Rectal smooth muscle tissue (tissue), 1 donor: Measurements from ENCODE around the gene GLS2.
"Not testable (repeated sequence)": the region's sequence is repeated elsewhere in the genome, so short reads cannot be mapped to it uniquely, and the experiment has no call there.

ENCODE experiments used
- H3K27ac ChIP-seq: one replicate; pipeline ENCODE4 v1.7.0; 2013; ENCODE audit warnings: low read depth, low read length, inconsistent platforms
- H3K27me3 ChIP-seq: one replicate; pipeline ENCODE4 v1.7.0; 2013; ENCODE audit warnings: low read length; ENCODE audit not compliant: control insufficient read depth, insufficient read depth
- H3K36me3 ChIP-seq: one replicate; pipeline ENCODE4 v1.7.0; 2013; ENCODE audit warnings: low read length; ENCODE audit not compliant: control insufficient read depth, insufficient read depth
- H3K4me1 ChIP-seq: one replicate; pipeline ENCODE4 v1.7.0; 2013; ENCODE audit warnings: low read length; ENCODE audit not compliant: control insufficient read depth, insufficient read depth
- H3K4me3 ChIP-seq: one replicate; pipeline ENCODE4 v1.7.0; 2013; ENCODE audit warnings: low read length
- H3K9ac ChIP-seq: one replicate; pipeline ENCODE4 v1.7.0; 2013; ENCODE audit warnings: low read length

Gene GLS2

GRCh38 chr12:56517854-56518253 lies 29.9 kb upstream of the GLS2 start:
- Histone ChIP-seq H3K27me3 (no peaks in the 10 kb centered on the region), H3K27ac (no peak overlapping the region), H3K4me3 (no peak overlapping the region), H3K4me1 (peaks cover 5% of the 10 kb centered on the region), H3K36me3 (no peaks in the 10 kb centered on the region), H3K9ac (no peak overlapping the region)

DNA sequence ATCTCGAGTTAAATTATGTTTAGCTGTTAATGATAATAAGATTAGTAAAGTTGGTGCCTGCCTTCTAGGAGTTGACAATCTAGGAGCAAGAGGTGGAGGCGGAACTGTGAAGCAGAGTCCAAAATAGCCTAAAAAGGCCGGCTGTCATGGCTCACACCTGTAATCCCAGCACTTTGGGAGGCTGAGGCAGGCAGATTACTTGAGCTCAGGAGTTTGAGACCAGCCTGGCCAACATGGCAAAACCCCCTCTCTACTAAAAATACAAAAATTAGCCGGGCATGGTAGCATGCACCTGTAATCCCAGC lies 26.0 kb upstream of the GLS2 start:
- not testable (repeated sequence) for H3K9ac ChIP-seq, H3K27me3 ChIP-seq, H3K27ac ChIP-seq, H3K4me1 ChIP-seq, H3K36me3 ChIP-seq, H3K4me3 ChIP-seq

GRCh38 chr12:56510786-56511185 lies 22.8 kb upstream of the GLS2 start:
- H3K27me3 ChIP-seq = no peaks in the 10 kb centered on the region
- H3K4me1 ChIP-seq = no peaks in the 10 kb centered on the region
- no peaks in the 10 kb centered on the region for H3K36me3 ChIP-seq
- H3K27ac ChIP-seq = no peak overlapping the region
- no peak overlapping the region for H3K4me3 ChIP-seq
- H3K9ac ChIP-seq = no peak overlapping the region

GRCh38 chr12:56499879-56500278 lies 11.9 kb upstream of the GLS2 start:
- not testable (repeated sequence) for H3K9ac ChIP-seq, H3K27ac ChIP-seq, H3K36me3 ChIP-seq, H3K27me3 ChIP-seq, H3K4me1 ChIP-seq, H3K4me3 ChIP-seq

DNA sequence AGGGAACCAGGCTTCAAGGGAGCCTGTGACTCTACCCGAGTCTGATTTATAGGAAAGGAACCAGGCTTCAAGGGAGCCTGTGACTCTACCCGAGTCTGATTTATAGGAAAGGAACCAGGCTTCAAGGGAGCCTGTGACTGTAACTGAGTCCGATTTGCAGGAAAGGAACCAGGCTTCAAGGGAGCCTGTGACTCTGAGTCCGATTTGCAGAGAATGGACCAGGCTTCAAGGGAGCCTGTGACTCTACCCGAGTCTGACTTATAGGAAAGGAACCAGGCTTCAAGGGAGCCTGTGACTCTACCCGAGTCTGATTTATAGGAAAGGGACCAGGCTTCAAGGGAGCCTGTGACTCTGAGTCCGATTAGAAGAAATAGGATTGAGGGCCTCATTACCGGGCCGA lies 11.5 kb upstream of the GLS2 start:
- H3K9ac ChIP-seq, H3K27ac ChIP-seq, H3K27me3 ChIP-seq, H3K4me1 ChIP-seq, H3K36me3 ChIP-seq, H3K4me3 ChIP-seq: not testable (repeated sequence)

DNA sequence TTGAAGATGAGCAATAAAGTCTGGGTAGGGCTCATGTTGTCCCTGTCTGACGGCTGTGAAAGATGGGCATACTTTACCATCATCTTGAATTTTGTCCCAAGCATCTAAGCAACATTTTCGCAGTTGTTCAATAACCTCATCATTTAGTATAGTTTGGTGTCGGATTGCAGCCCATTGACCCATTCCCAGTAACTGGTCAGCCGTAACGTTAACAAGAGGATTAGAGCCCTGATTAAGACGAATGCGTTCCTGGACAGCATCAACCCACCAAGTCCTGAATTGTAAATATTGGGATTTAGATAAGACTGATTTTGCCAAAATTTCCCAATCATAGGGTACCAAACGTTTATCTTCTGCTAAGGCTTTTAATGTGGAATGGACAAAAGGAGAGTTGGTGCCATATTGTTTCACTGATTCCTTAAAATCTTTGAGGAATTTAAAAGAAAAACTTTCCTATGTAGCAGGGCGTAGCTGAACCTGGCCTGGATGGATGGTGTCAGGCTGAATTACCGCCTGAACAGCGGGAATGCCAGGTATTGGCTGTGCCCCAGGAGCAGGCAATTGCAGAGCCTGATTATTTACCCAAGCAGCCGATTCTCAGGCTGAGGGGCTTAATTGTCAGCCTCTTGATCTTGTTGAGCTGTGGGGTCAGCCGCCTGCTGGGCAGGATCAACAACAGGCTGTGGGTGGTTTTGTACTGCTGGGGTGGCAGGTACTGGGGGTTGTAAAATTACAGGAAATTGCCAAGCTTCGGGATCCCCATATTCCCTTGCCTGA lies 10.4 kb upstream of the GLS2 start:
- not testable (repeated sequence) for H3K36me3 ChIP-seq, H3K9ac ChIP-seq, H3K4me3 ChIP-seq, H3K27me3 ChIP-seq, H3K27ac ChIP-seq, H3K4me1 ChIP-seq

GRCh38 chr12:56496704-56497103 lies 8.7 kb upstream of the GLS2 start:
- not testable (repeated sequence) for H3K27ac ChIP-seq, H3K4me3 ChIP-seq, H3K4me1 ChIP-seq, H3K27me3 ChIP-seq, H3K36me3 ChIP-seq, H3K9ac ChIP-seq

- not testable (repeated sequence) for H3K27me3 ChIP-seq, H3K36me3 ChIP-seq, H3K27ac ChIP-seq, H3K4me3 ChIP-seq, H3K4me1 ChIP-seq, H3K9ac ChIP-seq
Measured at GRCh38 chr12:56494481-56494880, 6.5 kb upstream of the GLS2 start.

DNA sequence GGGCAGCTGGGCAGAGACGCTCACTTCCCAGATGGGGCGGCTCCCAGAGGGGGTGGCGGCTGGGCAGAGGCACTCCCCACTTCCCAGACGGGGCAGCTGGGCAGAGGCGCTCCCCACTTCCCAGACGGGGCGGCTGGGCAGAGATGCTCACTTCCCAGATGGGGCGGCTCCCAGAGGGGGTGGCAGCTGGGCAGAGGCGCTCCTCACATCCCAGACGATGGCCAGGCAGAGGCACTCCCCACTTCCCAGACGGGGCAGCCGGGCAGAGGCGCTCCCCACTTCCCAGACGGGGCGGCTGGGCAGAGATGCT lies 6.1 kb upstream of the GLS2 start:
- not testable (repeated sequence) for H3K4me1 ChIP-seq, H3K4me3 ChIP-seq, H3K36me3 ChIP-seq, H3K27me3 ChIP-seq, H3K9ac ChIP-seq, H3K27ac ChIP-seq

GRCh38 chr12:56493409-56494105 lies 5.6 kb upstream of the GLS2 start:
- H3K36me3 ChIP-seq, H3K27ac ChIP-seq, H3K9ac ChIP-seq, H3K4me3 ChIP-seq, H3K4me1 ChIP-seq, H3K27me3 ChIP-seq: not testable (repeated sequence)

DNA sequence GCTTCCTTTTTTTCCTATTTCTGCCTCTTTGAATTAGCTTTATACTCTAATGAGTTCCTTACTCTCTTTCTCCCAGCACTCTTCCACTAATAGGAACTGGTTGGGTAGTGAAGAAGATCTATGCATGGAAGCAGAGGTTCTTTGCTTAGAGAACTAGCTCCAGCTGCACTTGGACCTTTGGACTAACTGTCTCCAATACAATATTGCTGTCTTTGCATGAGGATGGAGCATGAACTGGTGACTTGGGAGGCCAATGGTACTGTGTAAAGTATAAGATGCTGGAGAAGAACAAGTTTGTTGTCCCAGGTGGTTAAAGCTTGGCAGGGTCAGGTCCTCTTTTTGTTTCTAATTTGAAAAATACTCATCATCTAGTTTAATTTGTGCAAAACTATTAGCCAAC lies 2.4 kb upstream of the GLS2 start:
- H3K4me1 ChIP-seq = peaks cover 2% of the 10 kb centered on the region
- no peaks in the 10 kb centered on the region for H3K36me3 ChIP-seq
- no peak overlapping the region for H3K9ac ChIP-seq
- no peaks in the 10 kb centered on the region for H3K27me3 ChIP-seq
- no peak overlapping the region for H3K4me3 ChIP-seq
- no peak overlapping the region for H3K27ac ChIP-seq

DNA sequence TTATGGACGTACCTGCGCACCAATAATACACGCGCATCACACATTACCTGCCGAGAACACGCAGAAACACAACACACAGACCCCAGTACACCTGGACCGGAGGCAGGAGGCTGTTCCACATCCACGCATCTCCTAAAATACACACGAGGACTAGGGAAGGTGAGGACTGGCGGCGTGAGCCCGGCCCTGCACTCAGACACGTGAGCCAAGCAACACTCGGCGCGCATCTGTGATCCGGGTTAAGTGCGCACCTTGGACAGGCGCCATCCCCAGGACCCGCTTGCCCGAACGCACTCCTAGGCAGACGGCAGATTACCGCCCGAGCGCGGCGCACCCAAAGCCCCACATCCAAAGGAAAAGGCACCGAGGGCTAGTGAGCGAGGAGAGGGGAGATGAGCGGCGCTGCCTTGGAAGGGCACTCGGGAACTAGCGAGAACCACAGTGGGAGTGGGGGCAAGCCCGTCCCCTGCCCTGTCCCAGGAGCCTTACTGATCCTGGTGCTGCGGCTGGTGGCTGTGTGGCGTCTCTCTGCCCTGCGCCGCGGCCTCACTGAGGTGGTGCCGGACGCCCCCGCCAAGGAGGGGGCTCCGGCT lies 417 bp downstream of the GLS2 start:
- Histone ChIP-seq H3K4me3 (peak overlapping the region; percentile 64), H3K4me1 (peaks cover 2% of the 10 kb centered on the region), H3K27me3 (no peaks in the 10 kb centered on the region), H3K9ac (peak overlapping the region; percentile 17), H3K27ac (no peak overlapping the region), H3K36me3 (no peaks in the 10 kb centered on the region)

GRCh38 chr12:56486694-56487093 lies 1.3 kb downstream of the GLS2 start:
- Histone ChIP-seq H3K9ac (no peak overlapping the region), H3K4me3 (no peak overlapping the region), H3K4me1 (peaks cover 2% of the 10 kb centered on the region), H3K27ac (no peak overlapping the region), H3K27me3 (no peaks in the 10 kb centered on the region), H3K36me3 (no peaks in the 10 kb centered on the region)
